Sciatic nerve (tissue), 2 donors: ENCODE measurements around the gene DUS1L. TPM values are rescaled to one million over a fixed set of nuclear protein-coding genes. Genes with fewer than 3 reads are reported as not detected.

Source experiments
- ATAC-seq: fragments of 200-7000 bp; cut with Tn5 transposase; one replicate; pipeline ENCODE4 v1.9.1; 2020; ENCODE audit warnings: mild to moderate bottlenecking, moderate library complexity
- DNase-seq: peaks from one replicate; pipeline ENCODE4 v3.0.0-alpha.2; 2020; ENCODE audit warnings: low spot score
- intact Hi-C: fragments of 100-400 bp; cut with DNase I; formaldehyde crosslinking; loops from one replicate; pipeline ENCODE4 v1.14.2; 2022
- total RNA-seq: library from RNA; stranded (reverse); fragmentation: NEBNext Ultra II Directional; extraction: Animal tissue kit (Norgen Biotek cat#: 25700); gene quantifications from one replicate; pipeline ENCODE4 v1.2.1, GENCODE V29; 2021
- donor health status: DM: no; HTN: no; CAD: no.
- donor health status: DM: no; HTN: no; CAD: no.

DUS1L gene
- total RNA-seq, 1 donor from 2014 or later: 57.1 TPM

GRCh38 chr17:82036634-82037091, 28.9 kb downstream of the DUS1L start:
- ATAC-seq: no peak
- DNase-seq: no peak
- intact Hi-C loops: loop anchor here (10.0 kb wide), 1 partner anchor 48 kb away; no protein-coding TSS in a partner anchor

GRCh38 chr17:82035956-82036633, 29.5 kb downstream of the DUS1L start:
- intact Hi-C loops: loop anchor here (10.0 kb wide), 1 partner anchor 49 kb away; no protein-coding TSS in a partner anchor
- no peak for ATAC-seq

GRCh38 chr17:82035488-82035887, 30.1 kb downstream of the DUS1L start:
- DNase-seq (no peak), ATAC-seq (no peak)
- intact Hi-C loops: loop anchor here (10.0 kb wide), 1 partner anchor 49 kb away; no protein-coding TSS in a partner anchor

More at GRCh38 chr17:82035956-82036633, 29.5 kb downstream of the DUS1L start:
- DNase-seq: no peak

- ATAC-seq (no peak), DNase-seq (no peak)
- intact Hi-C loops: loop anchor here (10.0 kb wide), 1 partner anchor 50 kb away; no protein-coding TSS in a partner anchor
These were observed 31.1 kb downstream of the DUS1L start for GRCh38 chr17:82034371-82035011.

- ATAC-seq (no peak), DNase-seq (no peak)
- intact Hi-C loops: loop anchor here (10.0 kb wide), 1 partner anchor 51 kb away; no protein-coding TSS in a partner anchor
These were observed 32.1 kb downstream of the DUS1L start for GRCh38 chr17:82033359-82034085.

GRCh38 chr17:82031885-82032627, 33.5 kb downstream of the DUS1L start:
- no peak for ATAC-seq

GRCh38 chr17:82031303-82031884, 34.2 kb downstream of the DUS1L start, which contains the start of gene RAC3:
RAC3 (plus strand) TSS chr17:82031678; CDS start chr17:82031762, 84 bp downstream.
- ATAC-seq (no peak), DNase-seq (no peak)
- intact Hi-C loops: loop anchor here (1.0 to 10.0 kb wide), 2 partner anchors 22 to 53 kb away; no protein-coding TSS in a partner anchor

More at GRCh38 chr17:82031885-82032627, 33.5 kb downstream of the DUS1L start:
- intact Hi-C loops: loop anchor here (1.0 to 10.0 kb wide), 2 partner anchors 23 to 53 kb away; no protein-coding TSS in a partner anchor
- no peak for DNase-seq

GRCh38 chr17:82030470-82031302, 34.9 kb downstream of the DUS1L start:
- intact Hi-C loops: loop anchor here (1.0 to 10.0 kb wide), 2 partner anchors 21 to 54 kb away; no protein-coding TSS in a partner anchor
- peak; percentile 92 for DNase-seq
- peak; percentile 80 for ATAC-seq

GRCh38 chr17:82029990-82030469, 35.6 kb downstream of the DUS1L start:
- DNase-seq (no peak), ATAC-seq (no peak)
- intact Hi-C loops: loop anchor here (2.0 to 10.0 kb wide), 2 partner anchors 55 to 127 kb away; no protein-coding TSS in a partner anchor

- no peak for DNase-seq
- intact Hi-C loops: loop anchor here (2.0 kb wide), 1 partner anchor 127 kb away; no protein-coding TSS in a partner anchor
- no peak for ATAC-seq
These were observed 36.2 kb downstream of the DUS1L start for GRCh38 chr17:82029391-82029790.

GRCh38 chr17:82028966-82029365, 36.6 kb downstream of the DUS1L start:
- intact Hi-C loops: loop anchor here (2.0 kb wide), 1 partner anchor 128 kb away; no protein-coding TSS in a partner anchor
- no peak for ATAC-seq

GRCh38 chr17:82028246-82028645, 37.4 kb downstream of the DUS1L start:
- ATAC-seq (no peak), DNase-seq (no peak)
- intact Hi-C loops: loop anchor here (2.0 kb wide), 1 partner anchor 129 kb away; no protein-coding TSS in a partner anchor

More at GRCh38 chr17:82028966-82029365, 36.6 kb downstream of the DUS1L start:
- no peak for DNase-seq

GRCh38 chr17:82025401-82026107, 40.0 kb downstream of the DUS1L start:
- ATAC-seq (no peak), DNase-seq (no peak)
- intact Hi-C loops: no loop called here

- ATAC-seq (no peak), DNase-seq (no peak)
- intact Hi-C loops: no loop called here
These were observed 40.7 kb downstream of the DUS1L start for GRCh38 chr17:82024859-82025258.

- intact Hi-C loops: no loop called here
- no peak for DNase-seq
- ATAC-seq: no peak
These were observed 42.0 kb downstream of the DUS1L start for GRCh38 chr17:82023447-82024241.
